ENCODE results near the gene UBA1.

DNA sequence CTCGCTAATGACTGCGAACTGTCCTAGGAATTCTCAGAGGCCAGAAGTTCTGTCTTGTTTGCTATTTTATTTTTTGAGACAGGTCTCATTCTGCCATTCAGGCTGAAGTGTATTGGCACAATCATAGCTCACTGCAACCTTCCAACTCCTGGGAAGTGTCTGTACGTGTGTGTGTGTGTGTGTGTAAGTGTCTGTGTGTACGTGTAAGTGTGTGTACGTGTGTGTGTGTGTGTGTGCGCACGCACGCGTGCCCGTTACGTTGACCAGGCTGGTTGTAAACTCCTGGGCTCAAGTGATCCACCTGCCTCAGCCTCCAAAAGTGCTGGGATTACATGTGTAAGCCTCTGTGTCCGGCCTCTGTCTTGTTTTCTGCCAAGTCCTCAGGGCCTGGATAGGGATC is 14.5 kb downstream of the UBA1 start:
- no peak for TF ChIP-seq EZH2 (IDR thresholded peaks at IDR 0.05; ENCODE audit: insufficient read depth, low read length)
- no peak for TF ChIP-seq CTCF (IDR thresholded peaks at IDR 0.05; ENCODE audit: insufficient read depth, low read depth, low read length)
